Thoracic aorta (tissue), 2 donors: Measurements from ENCODE around the gene ZNF516. TPM values are rescaled to one million over a fixed set of nuclear protein-coding genes. Genes with fewer than 3 reads are reported as not detected.
A peak's percentile ranks its signal among the peaks of the same experiment; 100 is the strongest.

Source experiments
- ATAC-seq: fragments of 150-250 bp; one replicate; pipeline ENCODE4 v1.8.0; 2017; ENCODE audit warnings: low read depth; ENCODE audit not compliant: insufficient number of reproducible peaks, low FRiP score
- DNase-seq: peaks from one replicate; pipeline ENCODE4 v3.0.0-alpha.2; 2020; ENCODE audit warnings: low spot score
- H3K27ac ChIP-seq, 2 donors: fragments of 200-600 bp; sonication (generic); 1 replicate in 1 of 2; 2 replicates in 1 of 2; pipeline ENCODE4 v1.5.1; 2016; ENCODE audit warnings: mild to moderate bottlenecking in 2 of 2, moderate library complexity in 2 of 2
- H3K27me3 ChIP-seq: fragments of 200-600 bp; sonication (generic); replicated peaks from 2 replicates; pipeline ENCODE4 v1.6.0; 2016; ENCODE audit warnings: mild to moderate bottlenecking; ENCODE audit not compliant: insufficient read depth
- H3K36me3 ChIP-seq: fragments of 200-600 bp; sonication (generic); one replicate; pipeline ENCODE4 v1.5.1; 2016
- H3K4me1 ChIP-seq, 2 donors: fragments of 200-600 bp; sonication (generic); 1 replicate in 1 of 2; 2 replicates in 1 of 2; pipeline versions ENCODE4 v1.5.1 to v1.6.0; 2016; ENCODE audit warnings: low read depth in 2 of 2, mild to moderate bottlenecking in 1 of 2; ENCODE audit not compliant: control insufficient read depth in 1 of 2
- H3K4me3 ChIP-seq: fragments of 200-600 bp; sonication (generic); 2 replicates; pipeline ENCODE4 v1.5.1; 2016; ENCODE audit warnings: mild to moderate bottlenecking
- H3K9me3 ChIP-seq: fragments of 200-600 bp; sonication (generic); 2 replicates; pipeline ENCODE4 v1.5.1; 2016
- total RNA-seq, 2 donors: library from RNA; depleted of rRNA; stranded (reverse); fragments of >200 nt; gene quantifications; one replicate each; pipeline versions ENCODE4 v1.1.0 to v1.2.3, GENCODE V29; 2016
- TF ChIP-seq, protein P1 (sequence below): fragments of 200-600 bp; sonication (generic); IDR thresholded peaks from one replicate; pipeline ENCODE4 v1.5.1; 2019; ENCODE audit warnings: antibody characterized with exemption

ZNF516 gene
- total RNA-seq, 2 donors from 2014 or later, result 19.5 to 19.8 TPM

DNA sequence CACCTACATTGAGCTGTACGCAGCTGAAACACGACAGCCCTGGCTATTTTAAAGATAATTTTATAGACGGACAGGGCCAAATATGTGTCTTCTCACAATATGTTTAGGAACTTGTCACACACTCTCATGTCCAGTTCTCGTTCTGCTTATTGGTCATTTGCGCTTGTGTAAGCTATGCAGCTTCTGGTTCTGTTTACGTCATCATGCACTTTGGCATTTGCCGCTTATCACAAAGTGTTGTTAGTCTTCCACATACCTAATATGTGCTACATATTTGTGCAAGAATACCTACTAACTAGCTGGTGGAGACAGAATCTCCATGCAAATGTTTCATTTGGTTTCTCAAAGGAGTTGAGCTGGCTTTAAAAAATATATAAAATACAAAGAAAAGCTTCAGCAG, 7.5 kb upstream of the ZNF516 start:
- DNase-seq, result no peak
- Histone ChIP-seq H3K36me3 (no peaks in the 10 kb centered on the region), H3K27me3 (no peaks in the 10 kb centered on the region), H3K4me1 (no peaks in the 10 kb centered on the region), H3K9me3 (no peaks in the 10 kb centered on the region), H3K27ac (no peak overlapping the region), H3K4me3 (no peak overlapping the region)
- TF ChIP-seq, protein P1, sequence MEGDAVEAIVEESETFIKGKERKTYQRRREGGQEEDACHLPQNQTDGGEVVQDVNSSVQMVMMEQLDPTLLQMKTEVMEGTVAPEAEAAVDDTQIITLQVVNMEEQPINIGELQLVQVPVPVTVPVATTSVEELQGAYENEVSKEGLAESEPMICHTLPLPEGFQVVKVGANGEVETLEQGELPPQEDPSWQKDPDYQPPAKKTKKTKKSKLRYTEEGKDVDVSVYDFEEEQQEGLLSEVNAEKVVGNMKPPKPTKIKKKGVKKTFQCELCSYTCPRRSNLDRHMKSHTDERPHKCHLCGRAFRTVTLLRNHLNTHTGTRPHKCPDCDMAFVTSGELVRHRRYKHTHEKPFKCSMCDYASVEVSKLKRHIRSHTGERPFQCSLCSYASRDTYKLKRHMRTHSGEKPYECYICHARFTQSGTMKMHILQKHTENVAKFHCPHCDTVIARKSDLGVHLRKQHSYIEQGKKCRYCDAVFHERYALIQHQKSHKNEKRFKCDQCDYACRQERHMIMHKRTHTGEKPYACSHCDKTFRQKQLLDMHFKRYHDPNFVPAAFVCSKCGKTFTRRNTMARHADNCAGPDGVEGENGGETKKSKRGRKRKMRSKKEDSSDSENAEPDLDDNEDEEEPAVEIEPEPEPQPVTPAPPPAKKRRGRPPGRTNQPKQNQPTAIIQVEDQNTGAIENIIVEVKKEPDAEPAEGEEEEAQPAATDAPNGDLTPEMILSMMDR, result no peak
- ATAC-seq, result no peak

DNA sequence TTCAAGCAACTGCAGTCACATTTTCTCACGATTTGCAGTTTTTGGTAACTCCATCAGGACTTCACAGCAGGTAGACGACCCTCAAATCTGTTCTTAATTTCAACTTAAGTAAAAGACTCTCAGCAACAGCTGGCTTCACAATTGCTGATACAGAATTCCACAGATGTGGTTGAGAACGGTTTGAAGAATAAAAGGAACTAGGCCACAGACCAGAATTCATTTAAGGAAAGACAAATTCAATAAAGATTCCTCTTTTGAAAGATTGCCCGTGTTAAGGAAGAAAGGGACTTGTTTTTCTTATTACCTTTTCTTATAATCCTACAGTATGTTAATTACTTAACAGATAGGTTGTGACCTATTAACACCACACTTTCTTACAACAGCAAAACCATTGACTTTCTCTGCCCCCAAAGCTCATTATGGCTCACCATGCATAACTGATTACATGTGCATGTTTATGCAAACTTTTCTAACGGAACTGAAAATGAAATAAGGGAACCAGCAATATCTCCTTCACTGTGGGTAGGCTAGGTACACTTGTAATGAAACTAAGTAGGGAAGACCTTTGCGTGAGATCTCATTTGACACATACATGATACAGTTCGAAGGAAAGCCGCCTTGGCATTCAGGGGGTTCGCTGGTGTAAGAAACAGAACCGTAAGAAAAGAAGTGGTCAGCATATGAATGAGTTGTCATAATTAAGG, 4.7 kb upstream of the ZNF516 start:
- no peaks in the 10 kb centered on the region for H3K9me3 ChIP-seq
- H3K27ac ChIP-seq, result peak overlapping the region in 1 of 2 donors; percentile 3
- no peaks in the 10 kb centered on the region for H3K36me3 ChIP-seq
- no peak for ATAC-seq
- H3K4me3 ChIP-seq, result no peak overlapping the region
- H3K4me1 ChIP-seq, result peaks cover 0 to 4% of the 10 kb centered on the region in 2 donors
- no peaks in the 10 kb centered on the region for H3K27me3 ChIP-seq
- TF ChIP-seq, protein P1, result no peak
- no peak for DNase-seq

DNA sequence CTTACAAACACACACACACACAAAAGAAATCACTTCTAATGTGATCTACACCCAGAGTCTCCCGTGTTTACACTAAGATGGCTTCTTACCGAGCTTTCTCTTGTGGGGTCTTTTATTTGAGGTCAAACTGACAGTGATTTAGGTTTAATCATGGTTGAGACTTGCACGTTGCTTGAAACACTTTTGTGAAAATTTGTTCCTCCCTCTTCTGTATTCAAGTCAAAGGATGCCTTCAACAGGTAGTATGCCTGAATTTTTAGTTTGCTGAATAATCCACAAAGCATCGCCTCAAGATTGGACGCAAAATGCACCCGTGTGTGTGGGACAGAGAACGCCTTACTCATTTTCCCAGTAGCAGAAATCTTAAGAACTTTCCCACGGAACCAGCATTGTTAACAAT, 4.0 kb upstream of the ZNF516 start:
- Histone ChIP-seq H3K27me3 (no peaks in the 10 kb centered on the region), H3K4me1 (peaks cover 0 to 5% of the 10 kb centered on the region in 2 donors), H3K27ac (peak overlapping the region in 1 of 2 donors; percentile 3), H3K4me3 (no peak overlapping the region), H3K9me3 (no peaks in the 10 kb centered on the region), H3K36me3 (no peaks in the 10 kb centered on the region)
- DNase-seq, result no peak
- TF ChIP-seq, protein P1, result no peak
- ATAC-seq, result no peak

DNA sequence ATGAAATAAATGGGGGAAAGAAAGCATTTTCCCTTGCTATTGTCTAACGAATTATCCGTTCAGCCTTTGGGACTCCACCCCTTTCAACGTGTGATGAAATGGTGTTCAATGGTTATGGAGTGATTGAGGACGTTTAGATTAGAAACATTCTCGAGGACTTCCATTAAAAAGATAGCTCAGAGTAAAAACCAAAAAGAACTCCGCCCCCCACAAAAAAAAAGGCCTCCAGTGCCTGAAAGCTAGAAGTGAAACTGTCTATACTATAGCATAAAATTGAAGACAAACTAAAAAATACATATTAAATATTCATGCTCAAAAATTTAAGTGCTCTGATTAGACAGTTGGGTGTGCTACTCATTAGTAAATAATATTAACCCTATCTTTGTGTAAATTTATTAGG, 3.0 kb upstream of the ZNF516 start:
- H3K27me3 ChIP-seq, result no peaks in the 10 kb centered on the region
- H3K27ac ChIP-seq, result no peak overlapping the region
- no peaks in the 10 kb centered on the region for H3K36me3 ChIP-seq
- no peaks in the 10 kb centered on the region for H3K9me3 ChIP-seq
- H3K4me1 ChIP-seq, result peaks cover 0 to 11% of the 10 kb centered on the region in 2 donors
- no peak for DNase-seq
- H3K4me3 ChIP-seq, result no peak overlapping the region
- no peak for ATAC-seq
- TF ChIP-seq, protein P1, result no peak

DNA sequence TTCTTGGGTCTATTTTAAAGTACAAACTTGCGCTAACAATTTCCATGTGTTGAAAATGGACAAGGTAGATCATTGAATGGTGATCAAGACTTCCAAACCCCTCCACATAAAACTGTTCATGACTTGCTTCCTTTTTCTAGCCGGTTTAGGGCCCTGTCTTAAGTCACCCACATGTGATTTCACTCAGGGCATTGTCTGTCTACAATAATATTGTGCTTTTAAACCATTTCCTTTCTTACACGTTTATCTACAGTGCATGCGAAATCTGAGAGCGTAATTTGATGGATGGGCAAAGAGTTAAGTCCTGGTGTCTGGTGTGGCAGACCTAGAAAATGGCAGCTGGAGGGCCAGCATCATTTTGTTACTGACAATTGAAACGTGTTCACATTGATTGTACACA, 2.0 kb upstream of the ZNF516 start:
- Histone ChIP-seq H3K9me3 (no peaks in the 10 kb centered on the region), H3K4me1 (peaks cover 0 to 11% of the 10 kb centered on the region in 2 donors), H3K36me3 (no peaks in the 10 kb centered on the region), H3K27ac (no peak overlapping the region), H3K27me3 (no peaks in the 10 kb centered on the region), H3K4me3 (no peak overlapping the region)
- TF ChIP-seq, protein P1, result no peak
- ATAC-seq, result no peak
- DNase-seq, result no peak
